Testis (tissue), 2 donors: ENCODE results near the gene PRRG3.

Source experiments
- CTCF ChIP-seq, 3 experiments: fragments of 450-650 bp in 2 of 3; fragments of 200-600 bp in 1 of 3; sonication (generic) in 1 of 3; IDR thresholded peaks; one replicate each; pipeline ENCODE4 v1.5.1; 2016 to 2019; ENCODE audit warnings: antibody characterized with exemption in 3 of 3, mild to moderate bottlenecking in 2 of 3, moderate library complexity in 1 of 3
- POLR2A ChIP-seq: fragments of 450-650 bp; IDR thresholded peaks from one replicate; pipeline ENCODE4 v1.6.1; 2017; ENCODE audit warnings: antibody characterized with exemption, mild to moderate bottlenecking, moderate library complexity

- TF ChIP-seq CTCF (IDR thresholded peaks at IDR 0.05): no peak
- TF ChIP-seq POLR2A: no peak
Observed at GRCh38 chrX:151700581-151700980, 5.3 kb downstream of the PRRG3 start.
